Measurements from ENCODE around the gene CACNA1I.

Gene CACNA1I

DNA sequence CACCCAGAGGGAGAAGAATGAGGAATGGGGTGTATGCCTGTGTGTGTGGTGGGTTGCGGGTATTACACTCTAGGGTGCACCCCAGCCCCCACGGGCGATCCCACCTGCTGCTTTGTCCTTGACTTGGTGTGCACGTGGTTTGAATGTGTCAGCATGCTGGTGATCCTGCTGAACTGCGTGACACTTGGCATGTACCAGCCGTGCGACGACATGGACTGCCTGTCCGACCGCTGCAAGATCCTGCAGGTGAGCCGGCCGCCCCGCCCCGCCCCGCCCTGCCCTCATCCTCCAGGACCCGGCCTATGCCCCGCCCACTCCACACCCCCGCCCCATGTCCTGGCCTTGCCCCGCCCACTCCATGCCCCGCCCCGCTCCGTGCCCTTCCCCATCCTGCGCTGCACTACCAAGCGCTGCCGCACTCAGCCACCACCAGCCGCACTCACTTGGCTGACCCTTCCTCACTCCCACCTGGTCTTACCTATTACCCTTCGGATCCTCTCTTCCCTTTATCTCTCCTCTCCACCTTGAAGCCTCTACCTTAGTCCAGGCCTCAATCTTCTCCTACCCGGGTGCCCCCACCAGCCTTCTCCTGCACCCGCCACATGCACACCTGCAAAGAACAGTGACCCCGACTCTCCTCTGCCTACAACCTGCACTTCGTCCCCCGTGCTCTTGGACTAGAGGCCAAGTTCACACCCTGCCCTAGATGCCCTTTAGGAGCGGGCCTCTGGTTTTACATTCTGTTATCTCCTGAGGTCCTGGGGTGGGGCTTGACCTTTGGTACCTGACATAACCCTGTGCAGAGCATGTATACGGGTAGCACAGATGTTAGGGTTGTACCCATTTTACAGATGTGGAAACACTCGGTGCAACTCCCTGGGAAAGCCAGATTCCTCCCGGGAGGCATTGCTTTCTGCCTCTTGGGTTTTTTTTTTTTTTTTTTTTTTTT is 27.7 kb downstream of the CACNA1I start:
- DNase-seq = no peak

GRCh38 chr22:39600491-39601179 is 30.1 kb downstream of the CACNA1I start:
- no peak for DNase-seq

DNA sequence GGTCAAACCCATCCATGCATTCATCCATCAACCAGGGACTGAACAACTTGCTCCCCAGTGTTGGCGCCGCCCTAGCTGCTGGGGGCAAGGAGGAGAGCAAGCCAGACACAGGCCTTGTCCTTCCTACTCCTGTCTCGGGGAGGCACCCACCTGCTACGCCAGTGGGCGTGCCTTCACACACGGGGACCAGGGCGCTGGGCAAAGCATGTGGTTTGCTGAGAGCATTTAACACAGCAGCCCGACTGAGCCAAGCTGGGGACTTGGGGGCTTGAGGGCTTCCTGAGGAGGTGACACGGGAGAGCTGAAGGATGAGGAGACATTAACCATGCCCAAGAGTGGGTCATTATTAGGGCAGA is 30.6 kb downstream of the CACNA1I start:
- no peak for DNase-seq

- no peak for DNase-seq
These were observed 32.8 kb downstream of the CACNA1I start for GRCh38 chr22:39603345-39603744.

- no peak for DNase-seq
These were observed 39.7 kb downstream of the CACNA1I start for GRCh38 chr22:39610246-39610645.

DNA sequence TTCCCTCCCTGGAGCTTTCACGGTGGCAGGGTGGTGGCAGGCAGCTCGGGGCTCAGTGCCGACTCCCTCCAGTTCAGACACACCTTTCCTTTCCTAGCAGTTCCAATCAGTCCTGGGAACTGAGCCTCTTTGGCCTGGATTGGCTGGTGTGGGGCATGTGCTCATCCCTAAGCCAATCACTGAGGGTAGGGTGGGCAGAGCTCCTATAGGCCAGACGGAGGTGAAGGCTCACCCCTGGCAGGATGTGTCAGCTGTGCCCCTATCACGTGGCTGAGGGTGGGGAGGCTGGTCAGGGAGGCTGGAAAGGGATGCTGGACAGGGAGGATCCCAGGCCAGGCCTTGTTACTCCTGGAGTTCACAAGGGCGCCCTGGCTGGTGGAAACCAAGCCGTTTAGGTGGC is 40.2 kb downstream of the CACNA1I start:
- DNase-seq = no peak

- DNase-seq = no peak
These were observed 40.8 kb downstream of the CACNA1I start for GRCh38 chr22:39611360-39611759.

DNA sequence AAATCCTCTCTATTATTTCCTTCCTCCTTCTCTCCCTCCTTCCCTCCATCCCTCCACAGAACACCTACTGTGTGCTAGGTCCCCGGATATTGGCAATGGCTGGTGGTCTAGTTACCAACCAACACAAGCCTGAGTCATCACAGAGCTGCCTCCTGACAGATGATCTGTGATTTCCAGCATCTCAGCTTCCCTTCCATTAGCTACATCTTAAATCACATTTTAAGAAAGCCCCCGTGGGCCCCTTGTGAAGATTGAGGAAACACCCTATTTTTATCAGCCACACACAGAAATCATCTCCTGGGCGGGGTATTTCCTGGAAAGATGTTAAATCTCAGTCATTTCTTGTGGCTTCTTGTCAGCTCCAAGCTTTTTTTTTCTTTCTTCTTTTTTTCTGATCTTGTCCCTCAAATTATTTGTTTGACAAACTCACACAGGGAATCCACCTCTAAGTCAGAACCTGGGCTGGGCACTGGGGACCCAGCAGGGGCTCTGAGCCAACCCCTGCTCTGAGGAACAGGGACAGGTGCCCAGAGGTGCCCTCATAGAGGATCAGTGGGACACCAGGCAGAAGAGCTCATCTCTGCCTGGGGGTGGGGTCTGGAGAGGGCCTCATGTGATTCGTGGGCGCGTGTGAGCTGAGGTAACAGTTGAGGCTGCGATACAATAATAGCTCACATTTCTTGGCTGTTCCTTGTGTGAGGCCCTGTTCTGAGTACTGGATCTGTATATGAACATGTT is 42.4 kb downstream of the CACNA1I start:
- DNase-seq = no peak

DNA sequence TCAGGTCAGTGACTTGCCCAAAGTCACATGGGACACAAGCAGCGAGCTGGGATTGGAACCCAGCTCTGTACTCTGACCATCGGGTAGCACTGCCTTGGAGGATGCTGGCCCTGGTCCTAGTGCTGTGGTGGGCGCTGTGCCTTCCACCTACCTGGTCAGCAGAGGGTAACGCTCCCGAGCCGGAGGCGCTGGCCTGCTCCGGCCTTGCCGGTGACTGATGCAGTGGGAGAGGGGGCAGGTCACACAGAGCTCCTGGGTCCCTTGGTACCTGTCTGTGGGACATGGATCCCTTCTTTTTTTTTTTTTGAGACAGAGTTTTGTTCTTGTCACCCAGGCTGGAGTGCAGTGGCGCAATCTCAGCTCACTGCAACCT is 43.0 kb downstream of the CACNA1I start:
- no peak for DNase-seq

- no peak for DNase-seq
These were observed 43.9 kb downstream of the CACNA1I start for GRCh38 chr22:39614442-39614841.

DNA sequence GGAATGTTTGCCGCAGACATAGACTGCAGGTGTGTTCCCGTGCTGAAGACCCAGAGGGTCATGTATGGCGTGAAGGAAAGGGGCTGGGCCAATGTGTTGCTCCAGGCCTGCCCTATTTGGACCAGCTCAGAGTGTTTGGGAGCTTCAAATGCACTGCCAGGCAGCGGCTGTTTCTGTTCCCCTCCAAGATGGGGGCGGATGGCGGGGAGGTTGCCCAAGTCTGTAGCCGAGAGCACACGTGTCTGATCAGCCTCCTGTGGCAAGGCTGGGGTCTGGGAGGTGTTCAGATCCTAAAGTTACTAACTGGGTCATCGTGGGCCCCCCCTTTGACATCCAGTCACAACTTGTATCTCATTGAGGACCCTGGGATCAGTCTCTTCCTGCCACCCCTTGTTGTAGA is 45.5 kb downstream of the CACNA1I start:
- no peak for DNase-seq

GRCh38 chr22:39616781-39617180 is 46.2 kb downstream of the CACNA1I start:
- no peak for DNase-seq

- no peak for DNase-seq
These were observed 46.8 kb downstream of the CACNA1I start for GRCh38 chr22:39617342-39617741.

DNA sequence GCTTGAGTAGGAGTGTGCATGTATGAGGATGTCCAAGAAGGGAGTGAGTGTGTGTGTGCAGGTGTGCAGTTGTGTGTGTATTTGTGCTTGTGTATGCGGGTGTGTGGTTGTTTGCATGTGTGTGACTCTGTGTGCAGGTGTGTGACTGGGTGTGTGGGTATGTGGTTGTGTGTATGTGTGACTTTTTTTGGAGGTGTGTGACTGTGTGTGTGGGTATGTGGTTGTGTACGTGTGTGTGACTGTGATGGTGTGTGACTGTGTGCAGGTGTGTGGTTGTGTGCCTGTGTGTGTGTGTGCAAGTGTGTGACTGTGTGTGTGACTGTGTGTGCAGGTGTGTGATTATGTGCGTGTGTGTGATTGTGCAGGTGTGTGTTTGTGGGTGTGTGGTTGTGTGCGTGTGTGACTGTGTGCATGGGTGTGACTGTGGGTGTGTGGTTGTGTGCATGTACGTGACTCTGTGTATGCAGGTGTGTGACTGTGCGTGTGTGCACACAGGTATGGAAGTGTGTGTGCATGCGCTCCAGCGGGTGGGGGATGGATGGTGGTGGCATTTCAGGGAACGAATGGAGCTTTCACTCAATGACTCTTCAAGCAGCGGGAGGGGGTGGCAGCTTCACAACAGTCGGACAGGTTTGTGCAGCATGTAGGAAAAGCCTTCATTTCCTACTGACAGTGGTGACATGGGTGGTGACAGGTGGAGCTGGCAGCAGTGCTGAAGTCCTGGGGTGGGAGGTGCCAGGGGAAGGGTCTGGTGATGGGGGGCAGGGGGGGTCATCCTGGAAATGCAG is 47.6 kb downstream of the CACNA1I start:
- DNase-seq = no peak

DNA sequence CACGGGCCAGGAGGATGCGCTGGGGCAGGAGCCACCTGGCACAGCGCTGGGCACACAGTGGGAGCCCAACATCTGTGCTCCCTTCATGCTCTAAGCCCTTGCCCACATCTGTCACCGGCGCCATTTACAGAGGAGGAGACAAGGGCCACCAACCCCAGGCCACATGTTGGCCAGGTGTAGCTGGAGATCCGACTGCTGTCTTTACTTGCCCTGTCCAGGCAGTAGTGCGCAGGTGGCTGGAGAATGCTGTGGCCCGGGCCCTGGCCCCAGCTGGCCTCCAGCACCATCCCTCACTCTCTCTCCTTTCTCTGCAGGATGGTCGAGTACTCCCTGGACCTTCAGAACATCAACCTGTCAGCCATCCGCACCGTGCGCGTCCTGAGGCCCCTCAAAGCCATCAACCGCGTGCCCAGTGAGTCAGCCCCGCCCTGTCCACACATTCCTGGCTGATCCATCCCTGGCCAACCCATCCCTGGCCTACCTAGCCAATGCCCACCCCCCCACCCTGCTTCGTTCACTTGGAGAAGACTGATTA is 48.5 kb downstream of the CACNA1I start:
- no peak for DNase-seq

DNA sequence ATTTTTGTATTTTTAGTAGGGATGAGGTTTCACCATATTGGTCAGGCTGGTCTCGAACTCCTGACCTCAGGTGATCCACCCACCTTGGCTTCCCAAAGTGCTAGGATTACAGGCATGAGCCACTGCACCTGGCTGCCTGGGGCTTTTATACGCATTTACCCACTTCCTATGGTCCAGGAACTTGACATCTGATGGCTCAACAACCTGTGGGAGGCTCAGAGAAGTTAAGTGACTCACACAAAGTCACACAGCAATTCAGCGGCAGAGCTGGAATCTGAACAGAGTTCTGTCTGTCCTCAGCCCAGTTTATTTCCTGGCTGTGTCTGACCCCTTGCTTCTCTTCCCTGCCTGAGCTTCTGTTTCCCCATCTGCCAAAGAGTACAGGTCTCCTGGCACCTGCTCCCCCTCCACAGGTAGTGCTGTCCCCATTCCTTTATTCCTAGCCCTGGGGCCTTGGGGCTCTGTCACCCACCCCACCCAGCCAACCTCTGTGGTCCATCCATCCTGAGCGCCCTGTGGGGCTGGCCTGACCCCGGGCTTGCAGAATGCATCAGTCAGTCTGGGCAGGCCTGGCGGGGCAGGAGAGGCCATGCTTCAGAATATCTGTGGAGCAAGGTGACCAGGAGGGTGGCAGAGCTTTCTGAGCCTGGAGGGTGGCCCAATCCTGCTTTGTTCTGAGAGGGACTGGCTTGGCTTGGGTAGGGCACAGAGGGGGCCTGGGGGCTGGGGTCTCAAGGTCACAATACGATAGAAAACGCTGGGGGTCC is 50.6 kb downstream of the CACNA1I start:
- no peak for DNase-seq

DNA sequence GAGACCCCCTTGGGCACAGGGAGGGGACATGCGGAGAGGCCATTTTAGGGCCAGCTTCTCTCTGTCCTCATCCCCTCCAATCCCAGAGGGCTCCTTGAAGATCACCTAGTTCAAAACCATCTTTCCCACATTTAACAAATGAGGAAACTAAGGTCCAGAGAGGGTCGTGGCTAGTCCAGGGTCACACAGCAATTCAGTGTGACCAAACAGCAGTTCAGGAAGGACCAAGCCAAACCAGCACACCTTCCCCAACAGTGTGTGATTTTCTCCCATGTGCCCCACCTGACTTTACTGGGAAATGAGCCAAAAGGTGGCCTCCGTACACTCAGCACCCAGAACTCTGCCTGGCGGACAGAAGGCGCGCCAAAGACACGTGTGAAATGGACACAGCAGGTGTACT is 51.3 kb downstream of the CACNA1I start:
- DNase-seq = no peak

- DNase-seq = peak; percentile 13
These were observed 52.4 kb downstream of the CACNA1I start for GRCh38 chr22:39622881-39623367.

GRCh38 chr22:39623603-39624500 is 53.3 kb downstream of the CACNA1I start:
- no peak for DNase-seq

DNA sequence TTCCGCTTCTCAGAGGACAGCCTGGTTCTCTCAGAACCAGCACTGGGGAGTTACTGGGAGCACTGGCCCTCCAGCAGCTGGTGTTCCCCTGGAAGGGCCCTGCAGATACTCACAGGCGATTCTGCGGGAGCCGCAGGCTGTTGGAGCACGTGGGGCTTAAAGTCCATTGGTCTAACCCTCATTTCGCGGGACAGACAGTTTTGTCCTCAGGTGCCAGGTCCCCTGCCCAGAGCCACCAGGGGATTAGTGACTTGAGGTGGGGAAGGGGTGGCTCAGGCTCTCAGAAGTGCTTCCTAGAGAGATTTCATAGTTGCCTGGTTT is 53.9 kb downstream of the CACNA1I start:
- no peak for DNase-seq

All from fibroblast of skin of abdomen (primary cell).